Naive thymus-derived CD8-positive, alpha-beta T cell (primary cell): ENCODE results near the gene IFFO2. TPM values are rescaled to one million over a fixed set of nuclear protein-coding genes. Genes with fewer than 3 reads are reported as not detected.

Experiments
- ATAC-seq, 2 donors: fragments of 150-1000 bp; cut with Tn5 transposase in 1 of 2; sonication (Bioruptor Pico), chemical (Tn5 transposase) in 1 of 2; 1 replicate in 1 of 2; 2 replicates in 1 of 2; pipeline ENCODE4 v1.10.0; 2021; ENCODE audit warnings: mild to moderate bottlenecking in 2 of 2, moderate library complexity in 2 of 2
- POLR2A ChIA-PET: fragments of 350-600 bp; sonication (Branson Sonifier 250); formaldehyde crosslinking; loops from one replicate; lab custom pipeline; 2021; ENCODE audit warnings: antibody characterized with exemption; lab: Charles Lee
- DNase-seq, 10 donors: peaks; one replicate each; pipeline versions ENCODE4 v3.0.0 to v3.0.0-alpha.2; 2020 to 2022
- H3K27ac Mint-ChIP-seq, 10 donors: one replicate each; pipeline ENCODE4 v1.8.0; 2020 to 2022; ENCODE audit warnings: mild to moderate bottlenecking in 10 of 10, mixed read lengths in 10 of 10, moderate library complexity in 4 of 10, inconsistent platforms in 1 of 10
- H3K27me3 Mint-ChIP-seq, 5 donors: one replicate each; pipeline ENCODE4 v1.8.0; 2021 to 2022; ENCODE audit warnings: mixed read lengths in 5 of 5
- H3K36me3 Mint-ChIP-seq, 3 donors: one replicate each; pipeline ENCODE4 v1.8.0; 2020 to 2022; ENCODE audit warnings: mixed read lengths in 3 of 3, mild to moderate bottlenecking in 2 of 3, inconsistent platforms in 1 of 3
- H3K4me1 Mint-ChIP-seq, 4 donors: one replicate each; pipeline ENCODE4 v1.8.0; 2021 to 2022; ENCODE audit warnings: mixed read lengths in 4 of 4
- H3K4me3 Mint-ChIP-seq, 10 donors: one replicate each; pipeline ENCODE4 v1.8.0; 2020 to 2022; ENCODE audit warnings: mild to moderate bottlenecking in 10 of 10, mixed read lengths in 10 of 10, moderate library complexity in 6 of 10, inconsistent platforms in 1 of 10
- H3K9me3 Mint-ChIP-seq, 9 donors: one replicate each; pipeline ENCODE4 v1.8.0; 2020 to 2022; ENCODE audit warnings: mixed read lengths in 9 of 9, mild to moderate bottlenecking in 3 of 9, inconsistent platforms in 1 of 9, moderate library complexity in 1 of 9
- polyA plus RNA-seq, 3 donors: library from polyadenylated mRNA; unstranded; fragments of 300-500 nt; fragmentation: Illumina TruSeq; gene quantifications; one replicate each; pipeline ENCODE4 v1.2.3, GENCODE V29; 2021
- total RNA-seq, 8 experiments: library from RNA in 2 of 8; stranded (reverse) in 2 of 8; gene quantifications; one replicate each; pipeline ENCODE4 v1.2.3 and lab custom pipeline; 2021 to 2026

Gene IFFO2
- total and polyA plus RNA-seq, 5 experiments from 2014 or later, result 1.6 to 30.7 (median 4.4) TPM

GRCh38 chr1:18948048-18948912, 8.2 kb downstream of the IFFO2 start:
- Mint-ChIP-seq H3K27ac (peak overlapping the region; percentile 92 to 100 (median 98)), H3K9me3 (no peaks in the 10 kb centered on the region), H3K36me3 (peaks cover 0 to 6% (median 0%) of the 10 kb centered on the region in 3 donors), H3K27me3 (no peaks in the 10 kb centered on the region), H3K4me3 (peak overlapping the region; percentile 76 to 95 (median 85)), H3K4me1 (peaks cover 57 to 97% (median 95%) of the 10 kb centered on the region in 4 donors)
- POLR2A ChIA-PET, result interaction anchor here (0.8 to 25.7 kb wide), 6 partner anchors 8 to 45 kb away, joined by 3 to 430 read pairs (median 6); partner anchors contain the start of gene IFFO2
- DNase-seq (peak; percentile 40 to 83 (median 64)), ATAC-seq (peak; percentile 54 to 55)

- POLR2A ChIA-PET, result interaction anchor here (1.7 to 25.7 kb wide), 3 partner anchors 8 to 20 kb away, joined by 8 to 430 read pairs (median 28); partner anchors contain the start of gene IFFO2
- Mint-ChIP-seq H3K4me3 (peak overlapping the region; percentile 76 to 95 (median 85)), H3K27ac (peak overlapping the region; percentile 92 to 100 (median 98)), H3K4me1 (peaks cover 55 to 92% (median 90%) of the 10 kb centered on the region in 4 donors), H3K27me3 (no peaks in the 10 kb centered on the region), H3K9me3 (no peaks in the 10 kb centered on the region), H3K36me3 (peaks cover 0 to 5% (median 0%) of the 10 kb centered on the region in 3 donors)
- ATAC-seq (no peak), DNase-seq (peak in 1 of 10 donors; percentile 57)
These were observed 8.9 kb downstream of the IFFO2 start for GRCh38 chr1:18947570-18947969.

GRCh38 chr1:18946550-18947381, 9.7 kb downstream of the IFFO2 start:
- ATAC-seq (no peak), DNase-seq (no peak)
- Mint-ChIP-seq H3K9me3 (no peaks in the 10 kb centered on the region), H3K27ac (peak overlapping the region; percentile 14 to 100 (median 98)), H3K4me1 (peaks cover 53 to 93% (median 89%) of the 10 kb centered on the region in 4 donors), H3K36me3 (peaks cover 0 to 4% (median 0%) of the 10 kb centered on the region in 3 donors), H3K27me3 (no peaks in the 10 kb centered on the region), H3K4me3 (peak overlapping the region; percentile 29 to 94 (median 70))
- POLR2A ChIA-PET, result interaction anchor here (0.7 to 25.7 kb wide), 6 partner anchors 9 to 128 kb away, joined by 3 to 430 read pairs (median 6); partner anchors contain the start of gene IFFO2

- POLR2A ChIA-PET, result interaction anchor here (0.9 to 25.7 kb wide), 4 partner anchors 9 to 32 kb away, joined by 3 to 430 read pairs (median 16); partner anchors contain the start of gene IFFO2
- Mint-ChIP-seq H3K36me3 (peaks cover 0 to 4% (median 0%) of the 10 kb centered on the region in 3 donors), H3K9me3 (no peaks in the 10 kb centered on the region), H3K4me1 (peaks cover 58 to 93% (median 88%) of the 10 kb centered on the region in 4 donors), H3K27ac (peak overlapping the region in 8 of 10 donors; percentile 22 to 91 (median 77)), H3K27me3 (no peaks in the 10 kb centered on the region), H3K4me3 (peak overlapping the region in 8 of 10 donors; percentile 32 to 76 (median 51))
- DNase-seq (no peak), ATAC-seq (no peak)
These were observed 11.1 kb downstream of the IFFO2 start for GRCh38 chr1:18945401-18945849.

- peaks cover 56 to 93% (median 88%) of the 10 kb centered on the region in 4 donors for H3K4me1 Mint-ChIP-seq
- POLR2A ChIA-PET, result interaction anchor here (5.1 to 25.7 kb wide), 2 partner anchors 11 to 18 kb away, joined by 28 to 430 read pairs; partner anchors contain the start of gene IFFO2
These were observed 11.7 kb downstream of the IFFO2 start for GRCh38 chr1:18944810-18945209.

GRCh38 chr1:18943914-18944572, 12.4 kb downstream of the IFFO2 start:
- no peaks in the 10 kb centered on the region for H3K9me3 Mint-ChIP-seq
- no peak for DNase-seq
- POLR2A ChIA-PET, result interaction anchor here (1.4 to 25.7 kb wide), 3 partner anchors 12 to 28 kb away, joined by 3 to 430 read pairs (median 28); partner anchors contain the start of gene IFFO2
- peaks cover 53 to 93% (median 88%) of the 10 kb centered on the region in 4 donors for H3K4me1 Mint-ChIP-seq
- no peak for ATAC-seq
- peak overlapping the region in 5 of 10 donors; percentile 5 to 65 (median 41) for H3K4me3 Mint-ChIP-seq
- peaks cover 0 to 4% (median 0%) of the 10 kb centered on the region in 3 donors for H3K36me3 Mint-ChIP-seq
- peak overlapping the region in 7 of 10 donors; percentile 37 to 91 (median 71) for H3K27ac Mint-ChIP-seq
- H3K27me3 Mint-ChIP-seq, result no peaks in the 10 kb centered on the region

More at GRCh38 chr1:18944810-18945209, 11.7 kb downstream of the IFFO2 start:
- no peaks in the 10 kb centered on the region for H3K27me3 Mint-ChIP-seq
- no peaks in the 10 kb centered on the region for H3K9me3 Mint-ChIP-seq
- H3K27ac Mint-ChIP-seq, result peak overlapping the region in 9 of 10 donors; percentile 11 to 91 (median 83)
- H3K36me3 Mint-ChIP-seq, result peaks cover 0 to 4% (median 0%) of the 10 kb centered on the region in 3 donors
- DNase-seq (no peak), ATAC-seq (no peak)
- H3K4me3 Mint-ChIP-seq, result peak overlapping the region; percentile 22 to 80 (median 67)

- peaks cover 0 to 4% (median 0%) of the 10 kb centered on the region in 3 donors for H3K36me3 Mint-ChIP-seq
- POLR2A ChIA-PET, result interaction anchor here (1.0 to 25.7 kb wide), 4 partner anchors 9 to 28 kb away, joined by 3 to 430 read pairs (median 16); partner anchors contain the start of gene IFFO2
- no peak for ATAC-seq
- no peaks in the 10 kb centered on the region for H3K27me3 Mint-ChIP-seq
- no peaks in the 10 kb centered on the region for H3K9me3 Mint-ChIP-seq
- H3K4me1 Mint-ChIP-seq, result peaks cover 47 to 90% (median 84%) of the 10 kb centered on the region in 4 donors
- peak overlapping the region in 1 of 10 donors; percentile 35 for H3K4me3 Mint-ChIP-seq
- peak overlapping the region in 5 of 10 donors; percentile 25 to 87 (median 47) for H3K27ac Mint-ChIP-seq
- DNase-seq, result no peak
These were observed 13.3 kb downstream of the IFFO2 start for GRCh38 chr1:18943162-18943561.

GRCh38 chr1:18942340-18942739, 14.1 kb downstream of the IFFO2 start:
- Mint-ChIP-seq H3K27me3 (no peaks in the 10 kb centered on the region), H3K36me3 (peaks cover 0 to 4% (median 0%) of the 10 kb centered on the region in 3 donors), H3K4me3 (peak overlapping the region in 2 of 10 donors; percentile 15 to 24), H3K9me3 (no peaks in the 10 kb centered on the region), H3K27ac (peak overlapping the region in 3 of 10 donors; percentile 20 to 51 (median 51)), H3K4me1 (peaks cover 43 to 87% (median 80%) of the 10 kb centered on the region in 4 donors)
- POLR2A ChIA-PET, result interaction anchor here (0.5 to 25.7 kb wide), 3 partner anchors 10 to 1506 kb away, joined by 3 to 430 read pairs (median 4); no protein-coding TSS in a partner anchor
- ATAC-seq (no peak), DNase-seq (no peak)

GRCh38 chr1:18941221-18942141, 15.0 kb downstream of the IFFO2 start:
- ATAC-seq (no peak), DNase-seq (no peak)
- Mint-ChIP-seq H3K4me3 (peak overlapping the region in 1 of 10 donors; percentile 3), H3K27ac (peak overlapping the region in 5 of 10 donors; percentile 1 to 65 (median 24)), H3K9me3 (no peaks in the 10 kb centered on the region), H3K36me3 (peaks cover 0 to 4% (median 0%) of the 10 kb centered on the region in 3 donors), H3K27me3 (no peaks in the 10 kb centered on the region), H3K4me1 (peaks cover 46 to 87% (median 80%) of the 10 kb centered on the region in 4 donors)
- POLR2A ChIA-PET, result interaction anchor here (25.7 kb wide), 1 partner anchor 14 kb away, joined by 430 read pairs; no protein-coding TSS in a partner anchor
